HCT116 (cell line): ENCODE measurements around the gene CLASP1. TPM values are rescaled to one million over a fixed set of nuclear protein-coding genes. Genes with fewer than 3 reads are reported as not detected.

Experiments used
- ATAC-seq: fragments of 200-7000 bp; cut with Tn5 transposase; 2 replicates; pipeline ENCODE4 v1.9.1; 2020; ENCODE audit warnings: mild to moderate bottlenecking, moderate library complexity
- BruUV-seq: library from RNA; stranded (reverse); fragments of 400-500 nt; replicated peaks from 2 replicates; lab custom pipeline; 2021; lab: Mats Ljungman, UMichigan
- CTCF ChIA-PET: fragments of 300-600 bp; sonication (Branson Sonifier 250); formaldehyde crosslinking; loops from one replicate; lab custom pipeline; 2021; ENCODE audit warnings: antibody characterized with exemption; lab: Charles Lee
- POLR2A ChIA-PET: fragments of 300-600, 350-600 bp; sonication (Branson Sonifier 250); formaldehyde crosslinking; loops from one replicate; lab custom pipeline; 2021; ENCODE audit warnings: antibody characterized with exemption; lab: Charles Lee
- RAD21 ChIA-PET, 2 experiments: fragments of 300-600 bp; sonication (Branson Sonifier 250); formaldehyde crosslinking; loops; one replicate each; lab custom pipeline; 2023; ENCODE audit warnings: low total read pairs in 2 of 2; ENCODE audit not compliant: uncharacterized antibody in 2 of 2, unreplicated experiment in 2 of 2, low non-redundant PET in 1 of 2; lab: Charles Lee
- DNase-seq: peaks from one replicate; pipeline ENCODE4 v3.0.0-alpha.2; 2010; ENCODE audit warnings: low read depth, low spot score
- H2AFZ ChIP-seq: fragments of 200-600 bp; shearing (Covaris generic), sonication (generic); 2 replicates; pipeline ENCODE4 v1.6.1; 2017; ENCODE audit warnings: low read depth, mixed run types, mixed read lengths, antibody characterized with exemption, low read length; ENCODE audit not compliant: poor library complexity, severe bottlenecking
- H3K27ac ChIP-seq: 2 replicates; pipeline ENCODE4 v1.5.1; 2012; ENCODE audit warnings: low read depth, low read length
- H3K27me3 ChIP-seq: fragments of 200-600 bp; sonication (generic); 2 replicates; pipeline ENCODE4 v1.6.1; 2016; ENCODE audit warnings: mixed run types, low read length, mixed read lengths; ENCODE audit not compliant: insufficient read depth
- H3K36me3 ChIP-seq, 2 experiments: fragments of 200-500 bp in 1 of 2; fragments of 200-600 bp in 1 of 2; sonication (Bioruptor generic) in 1 of 2; sonication (generic) in 1 of 2; 2 replicates each; pipeline versions ENCODE4 v1.5.1 to v1.6.1; 2014 to 2016; ENCODE audit warnings: low read length in 2 of 2, inconsistent platforms in 1 of 2, mixed read lengths in 1 of 2, mixed run types in 1 of 2; ENCODE audit not compliant: insufficient read depth in 2 of 2, control insufficient read depth in 1 of 2
- H3K4me1 ChIP-seq, 2 experiments: fragments of 200-600 bp in 1 of 2; sonication (generic) in 1 of 2; 2 replicates each; pipeline versions ENCODE4 v1.5.1 to v1.6.1; 2012 to 2017; ENCODE audit warnings: low read length in 2 of 2, inconsistent platforms in 1 of 2, mild to moderate bottlenecking in 1 of 2, mixed read lengths in 1 of 2, mixed run types in 1 of 2, moderate library complexity in 1 of 2; ENCODE audit not compliant: insufficient read depth in 2 of 2, control insufficient read depth in 1 of 2
- H3K4me2 ChIP-seq: fragments of 200-600 bp; sonication (generic); 2 replicates; pipeline ENCODE4 v1.6.1; 2017; ENCODE audit warnings: mixed run types, low read length, mixed read lengths
- H3K4me3 ChIP-seq, 2 experiments: fragments of 200-600 bp in 1 of 2; sonication (generic) in 1 of 2; replicated peaks in 1 of 2; 2 replicates each; pipeline ENCODE4 v1.5.1; 2011 to 2016; ENCODE audit warnings: low read length in 2 of 2, control low read depth in 1 of 2, low read depth in 1 of 2, mild to moderate bottlenecking in 1 of 2, mixed read lengths in 1 of 2, mixed run types in 1 of 2
- H3K79me2 ChIP-seq: fragments of 200-600 bp; sonication (generic); 2 replicates; pipeline ENCODE4 v1.6.1; 2017; ENCODE audit warnings: mild to moderate bottlenecking, mixed run types, low read length, moderate library complexity, mixed read lengths; ENCODE audit not compliant: insufficient read depth
- H3K9ac ChIP-seq: fragments of 200-600 bp; sonication (generic); 2 replicates; pipeline ENCODE4 v1.6.1; 2016; ENCODE audit warnings: low read length, mixed read lengths
- H3K9me2 ChIP-seq: fragments of 200-600 bp; sonication (generic), shearing (Covaris generic); 2 replicates; pipeline ENCODE4 v1.6.1; 2017; ENCODE audit warnings: mixed run types, mild to moderate bottlenecking, moderate library complexity; ENCODE audit not compliant: insufficient read depth
- H3K9me3 ChIP-seq, 2 experiments: fragments of 200-500 bp in 1 of 2; fragments of 200-600 bp in 1 of 2; sonication (Bioruptor generic) in 1 of 2; sonication (generic) in 1 of 2; 2 replicates each; pipeline ENCODE4 v1.6.1; 2014 to 2017; ENCODE audit warnings: low read length in 2 of 2, mixed read lengths in 2 of 2, inconsistent platforms in 1 of 2, low read depth in 1 of 2, mild to moderate bottlenecking in 1 of 2, mixed run types in 1 of 2, moderate library complexity in 1 of 2; ENCODE audit not compliant: control insufficient read depth in 1 of 2, insufficient read depth in 1 of 2
- H4K20me1 ChIP-seq: fragments of 200-600 bp; sonication (generic), shearing (Covaris generic); 2 replicates; pipeline ENCODE4 v1.6.1; 2017; ENCODE audit warnings: mixed run types, mild to moderate bottlenecking, moderate library complexity; ENCODE audit not compliant: insufficient read depth
- ATF3 ChIP-seq: IDR thresholded peaks from 2 replicates; pipeline ENCODE4 v1.6.1; 2012
- CBX3 ChIP-seq: IDR thresholded peaks from 2 replicates; pipeline ENCODE4 v1.6.1; 2012; ENCODE audit warnings: low read depth
- CEBPB ChIP-seq: IDR thresholded peaks from 2 replicates; pipeline ENCODE4 v1.6.1; 2012; ENCODE audit warnings: low read depth
- EZH2phosphoT487 ChIP-seq: fragments of 200-600 bp; IDR thresholded peaks from 2 replicates; pipeline ENCODE4 v1.6.1; 2018; ENCODE audit warnings: antibody characterized with exemption, borderline replicate concordance
- FOSL1 ChIP-seq: IDR thresholded peaks from 2 replicates; pipeline ENCODE4 v1.6.1; 2012; ENCODE audit warnings: low read depth
- JUND ChIP-seq: IDR thresholded peaks from 2 replicates; pipeline ENCODE4 v1.6.1; 2012
- REST ChIP-seq: IDR thresholded peaks from 2 replicates; pipeline ENCODE4 v1.6.1; 2012; ENCODE audit warnings: low read depth
- SIN3A ChIP-seq: IDR thresholded peaks from 2 replicates; pipeline ENCODE4 v1.6.1; 2012; ENCODE audit warnings: low read depth
- TCF7L2 ChIP-seq: IDR thresholded peaks from 2 replicates; pipeline ENCODE4 v1.7.0; 2011; ENCODE audit warnings: borderline replicate concordance, inconsistent platforms; ENCODE audit not compliant: insufficient read depth, insufficient read length; ENCODE audit errors: extremely low read depth
- YY1 ChIP-seq: IDR thresholded peaks from 2 replicates; pipeline ENCODE4 v1.6.1; 2011; ENCODE audit warnings: low read length, low read depth, moderate library complexity, mild to moderate bottlenecking; ENCODE audit not compliant: insufficient replicate concordance; ENCODE audit errors: extremely low read depth
- intact Hi-C: fragments of 100-400 bp; cut with micrococcal nuclease; formaldehyde crosslinking; loops from 2 replicates; pipeline ENCODE4 v1.10.0; 2022
- total RNA-seq: library from RNA; stranded (reverse); gene quantifications from one replicate; pipeline ENCODE4 v1.2.1, GENCODE V29; 2021; ENCODE audit not compliant: unreplicated experiment

Gene CLASP1
- total RNA-seq, 1 experiment from 2014 or later = 41.9 TPM

- H3K4me2 ChIP-seq = no peak overlapping the region
- no TSS peak for BruUV-seq
- no peak overlapping the region for H2AFZ ChIP-seq
- H3K9me2 ChIP-seq = no peaks in the 10 kb centered on the region
- no peaks in the 10 kb centered on the region for H3K79me2 ChIP-seq
- ChIA-PET CTCF (no interaction called here), RAD21 (no interaction called here), POLR2A (no interaction called here)
- H3K9ac ChIP-seq = no peak overlapping the region
- no peak overlapping the region for H3K4me3 ChIP-seq
- H3K9me3 ChIP-seq = no peaks in the 10 kb centered on the region
- intact Hi-C loops = no loop called here
- no peaks in the 10 kb centered on the region for H4K20me1 ChIP-seq
- H3K27ac ChIP-seq = no peak overlapping the region
- ATAC-seq (no peak), DNase-seq (no peak)
- H3K4me1 ChIP-seq = no peaks in the 10 kb centered on the region
- no peaks in the 10 kb centered on the region; a peak in 1 of 4 replicates for H3K36me3 ChIP-seq
- H3K27me3 ChIP-seq = no peaks in the 10 kb centered on the region
- no peak for TF ChIP-seq CBX3
- TF ChIP-seq YY1 = no peak
- no peak for TF ChIP-seq FOSL1
- TF ChIP-seq ATF3 = no peak
- no peak for TF ChIP-seq CEBPB
- no peak for TF ChIP-seq TCF7L2
- no peak for TF ChIP-seq JUND
- TF ChIP-seq SIN3A = no peak
- TF ChIP-seq EZH2phosphoT487 = no peak
- TF ChIP-seq REST = no peak
Measured at GRCh38 chr2:121455446-121455845, 193.8 kb downstream of the CLASP1 start.
